Measurements from ENCODE around the gene DNAJB9.
A peak's percentile ranks its signal among the peaks of the same experiment; 100 is the strongest.

DNAJB9 gene

GRCh38 chr7:108605559-108606201 lies 36.0 kb downstream of the DNAJB9 start:
- DNase-seq (ENCODE audit: low spot score) = no peak

GRCh38 chr7:108609643-108610042 lies 40.0 kb downstream of the DNAJB9 start:
- DNase-seq (ENCODE audit: low spot score) = no peak

- DNase-seq (ENCODE audit: low spot score) = no peak
Measured at GRCh38 chr7:108611268-108611667, 41.6 kb downstream of the DNAJB9 start.

GRCh38 chr7:108613147-108613948 lies 43.7 kb downstream of the DNAJB9 start:
- DNase-seq (ENCODE audit: low spot score) = peak; percentile 49

- no peak for DNase-seq (ENCODE audit: low spot score)
Measured at GRCh38 chr7:108613949-108614381, 44.3 kb downstream of the DNAJB9 start.

GRCh38 chr7:108614896-108615295 lies 45.2 kb downstream of the DNAJB9 start:
- no peak for DNase-seq (ENCODE audit: low spot score)

GRCh38 chr7:108618056-108618455 lies 48.4 kb downstream of the DNAJB9 start:
- DNase-seq (ENCODE audit: low spot score) = no peak

- DNase-seq (ENCODE audit: low spot score) = no peak
Measured at GRCh38 chr7:108623220-108623619, 53.5 kb downstream of the DNAJB9 start.
